HG03457 (cell line): ENCODE measurements around the gene RAD50.

Source experiments
- ATAC-seq: cut with Tn5 transposase; IDR thresholded peaks from one replicate; pipeline ENCODE4 v1.9.1; 2021; ENCODE audit warnings: moderate number of reproducible peaks; ENCODE audit not compliant: unreplicated experiment

The RAD50 gene

GRCh38 chr5:132673939-132674630 is 117.3 kb downstream of the RAD50 start, which contains the start of gene IL4:
TSS of gene IL4 (plus strand) at chr5:132673989. CDS start at chr5:132674051, 62 bp downstream.
- ATAC-seq: no peak

- peak; percentile 55 for ATAC-seq
These were observed 118.1 kb downstream of the RAD50 start for GRCh38 chr5:132674671-132675506.

DNA sequence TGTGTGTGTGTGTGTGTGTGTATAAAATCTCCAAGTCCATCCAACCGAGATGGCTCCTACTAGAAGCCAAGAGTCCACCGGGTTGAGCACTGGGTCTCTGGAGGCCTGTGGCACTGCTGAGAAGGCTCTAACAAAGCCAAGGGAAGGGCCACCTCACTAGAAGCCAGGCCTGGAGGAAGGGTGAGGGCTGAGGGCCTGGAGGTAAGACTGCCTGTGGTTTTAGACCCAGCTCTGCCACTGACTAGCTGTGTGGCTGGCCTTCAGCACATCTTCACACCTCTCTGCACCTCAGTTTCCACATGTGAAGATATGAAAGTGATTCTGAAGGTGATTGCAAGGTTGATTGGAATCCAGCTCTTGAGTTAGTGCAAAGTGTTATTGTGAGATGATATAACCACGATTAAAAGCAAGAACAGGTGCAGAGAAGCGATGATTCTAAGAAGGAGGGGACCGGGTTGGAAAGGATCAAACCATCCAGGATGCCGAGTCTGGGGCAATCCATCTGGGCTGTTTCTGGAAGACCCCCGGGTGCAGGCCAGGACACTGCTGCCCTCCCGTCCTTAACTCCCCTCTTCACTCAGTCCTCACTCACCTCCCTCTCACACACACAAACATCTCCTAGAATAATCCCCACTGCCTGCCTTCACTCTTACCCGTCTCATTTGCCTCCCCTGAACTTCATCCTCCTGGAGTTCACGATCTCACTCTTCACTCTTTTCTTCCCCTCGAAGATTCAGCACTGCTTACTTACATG is 119.3 kb downstream of the RAD50 start:
- no peak for ATAC-seq

DNA sequence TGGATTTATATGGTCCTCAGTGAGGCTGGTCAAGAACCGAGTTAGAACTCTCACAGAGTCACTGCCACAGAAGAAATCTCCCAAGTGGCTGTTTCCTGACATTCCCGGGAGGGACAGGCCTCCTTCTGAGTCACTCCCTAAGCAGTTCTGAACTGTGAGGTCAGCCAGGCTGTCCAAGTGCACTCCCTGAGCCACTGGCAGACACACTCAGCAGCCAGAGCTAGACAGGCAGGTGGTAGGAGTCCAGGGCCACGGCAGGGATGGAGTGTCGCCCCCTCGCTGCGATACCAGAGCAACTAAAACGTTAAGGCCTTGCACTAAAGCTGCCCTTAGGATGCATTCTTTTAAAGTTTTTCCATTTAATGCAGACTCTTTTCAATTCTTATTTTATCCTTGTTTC is 120.4 kb downstream of the RAD50 start:
- ATAC-seq: no peak

DNA sequence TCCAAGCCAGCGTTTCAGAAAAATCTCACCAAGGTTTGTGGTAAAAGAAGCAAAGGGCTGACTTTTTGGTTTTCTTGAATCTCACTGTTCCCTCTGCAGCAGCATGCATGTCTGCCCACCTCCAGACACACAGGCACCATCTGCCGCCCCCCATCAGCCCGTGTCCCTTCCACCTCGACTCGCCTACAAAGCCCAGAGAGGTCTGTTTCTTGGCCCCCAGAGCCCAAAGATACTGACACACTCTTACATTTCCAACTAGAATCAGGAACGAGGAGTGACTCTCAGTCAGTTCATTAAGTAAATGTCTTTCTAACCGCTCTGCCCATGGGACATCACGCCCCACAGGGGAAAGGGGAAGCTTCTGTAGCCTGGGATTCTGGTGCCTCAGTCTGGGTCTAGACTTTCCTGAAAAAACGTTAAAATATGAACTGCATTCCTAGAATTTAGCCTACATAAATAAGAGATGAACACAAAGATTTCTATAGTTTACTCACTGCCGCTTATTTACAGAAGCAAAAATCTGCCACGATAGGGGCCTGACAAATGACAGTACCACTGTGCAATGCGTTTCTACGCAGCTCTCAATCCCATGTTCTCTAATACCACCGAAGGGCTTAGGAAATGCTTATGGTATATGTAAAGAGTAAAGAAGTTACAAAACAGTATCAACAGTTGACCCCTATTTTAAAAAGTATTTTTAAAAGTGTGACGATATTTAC is 121.1 kb downstream of the RAD50 start:
- no peak for ATAC-seq

DNA sequence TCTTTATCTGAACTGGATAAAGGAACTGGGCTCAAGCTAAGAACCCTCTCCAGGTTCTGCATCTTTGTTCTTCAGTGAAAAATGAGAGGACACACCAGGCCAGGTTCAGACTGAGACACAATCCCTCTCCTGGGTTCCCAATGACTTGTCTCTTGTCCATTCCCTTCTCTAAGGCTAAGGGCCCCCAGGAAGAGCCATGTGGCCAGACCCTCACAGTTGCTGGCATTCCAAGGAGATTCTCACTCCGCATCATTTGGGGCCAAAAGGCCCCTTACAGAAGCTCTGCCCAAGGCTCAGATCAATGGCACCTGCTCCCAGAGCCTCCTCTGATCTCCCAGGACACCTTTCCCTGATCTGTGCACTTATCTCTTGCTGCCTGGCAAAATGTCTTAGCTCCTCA is 122.0 kb downstream of the RAD50 start:
- ATAC-seq: no peak

DNA sequence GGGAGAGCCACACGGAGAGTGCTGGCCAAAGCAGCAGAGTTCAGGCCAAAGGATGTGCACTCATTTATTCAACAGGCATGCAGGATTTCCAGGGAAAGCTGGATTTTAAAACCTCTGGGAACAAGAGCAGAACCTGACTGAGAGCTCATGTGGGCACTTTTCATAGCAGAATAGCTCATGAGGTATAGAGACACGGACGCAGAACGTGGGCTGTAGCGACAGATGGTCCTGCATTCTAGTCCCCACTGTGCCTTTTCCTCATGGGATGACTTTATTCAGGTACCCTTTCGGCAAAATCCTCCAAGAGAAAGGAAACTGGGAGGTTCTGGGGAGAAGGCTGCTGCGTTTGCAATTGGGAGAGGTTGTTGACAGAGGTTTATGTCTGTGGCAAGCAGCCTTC is 122.4 kb downstream of the RAD50 start:
- ATAC-seq: no peak

- ATAC-seq: no peak
These were observed 123.1 kb downstream of the RAD50 start for GRCh38 chr5:132679717-132680380.

- no peak for ATAC-seq
These were observed 124.2 kb downstream of the RAD50 start for GRCh38 chr5:132680780-132681475.

- no peak for ATAC-seq
These were observed 124.7 kb downstream of the RAD50 start for GRCh38 chr5:132681476-132681831.

DNA sequence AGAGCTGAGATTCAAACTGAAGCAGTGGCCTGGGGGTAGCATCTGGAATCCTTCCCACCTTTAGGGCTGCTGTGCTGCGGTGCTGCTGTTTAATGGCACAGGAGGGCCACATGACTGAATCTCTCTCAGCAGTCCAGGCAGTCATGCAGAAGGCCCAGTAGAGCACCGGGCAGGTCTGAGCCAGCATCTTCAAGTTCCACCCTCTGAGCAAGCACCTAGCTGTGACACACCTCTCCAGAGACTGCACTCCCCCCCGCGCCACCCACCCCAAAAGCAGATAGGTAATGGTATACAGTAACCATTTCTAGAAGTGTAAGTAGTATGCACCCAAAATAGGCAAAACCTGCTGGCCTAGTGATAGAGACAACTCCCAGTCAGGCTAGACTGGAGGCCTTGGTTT is 125.2 kb downstream of the RAD50 start:
- ATAC-seq: no peak

- ATAC-seq: no peak
These were observed 127.7 kb downstream of the RAD50 start for GRCh38 chr5:132684491-132684890.

- no peak for ATAC-seq
These were observed 128.3 kb downstream of the RAD50 start for GRCh38 chr5:132684922-132685720.

DNA sequence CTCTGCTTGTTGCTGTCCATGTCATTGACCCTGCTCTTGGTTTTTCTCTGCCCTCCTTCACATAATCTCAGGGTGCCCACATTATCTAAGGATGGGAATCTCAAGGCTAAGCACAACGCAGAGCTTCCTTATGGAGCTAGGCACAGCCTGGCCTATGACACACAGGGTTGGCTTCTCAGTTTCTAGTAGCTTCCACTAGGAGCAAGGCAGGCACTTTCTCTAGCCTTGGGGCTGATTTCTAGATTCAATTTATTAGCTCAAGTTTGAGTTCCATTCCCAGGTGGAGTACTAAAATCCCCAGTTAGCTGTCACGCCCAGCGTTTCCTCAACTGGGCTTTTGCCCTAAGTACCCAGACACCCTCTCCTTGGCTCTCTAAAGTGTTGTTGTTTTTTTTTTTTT is 129.4 kb downstream of the RAD50 start:
- ATAC-seq: no peak

GRCh38 chr5:132687995-132688394 is 131.2 kb downstream of the RAD50 start:
- ATAC-seq: no peak

- no peak for ATAC-seq
These were observed 132.0 kb downstream of the RAD50 start for GRCh38 chr5:132688536-132689339.

GRCh38 chr5:132689513-132689912 is 132.7 kb downstream of the RAD50 start:
- ATAC-seq: no peak

DNA sequence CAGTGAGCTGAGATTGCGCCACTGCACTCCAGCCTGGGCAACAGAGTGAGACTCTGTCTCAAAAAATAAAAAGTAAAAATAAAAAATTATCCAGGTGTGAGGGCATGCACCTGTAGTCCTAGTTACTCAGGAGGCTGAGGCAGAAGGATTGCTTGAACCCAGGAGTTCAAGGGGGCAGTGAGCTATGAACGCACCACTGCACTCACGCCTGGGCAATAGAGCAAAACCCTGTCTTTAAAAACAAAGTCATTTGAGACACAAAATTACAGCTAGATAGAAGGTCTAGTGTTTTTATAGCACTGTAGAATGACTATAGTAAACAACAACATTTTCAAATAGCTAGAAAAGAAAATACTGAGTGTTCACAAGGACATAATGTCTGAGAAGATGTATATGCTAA is 133.4 kb downstream of the RAD50 start:
- ATAC-seq: no peak
